HEK293 (cell line): ENCODE data around the gene COL1A2.

ENCODE experiments used
- GLIS2 ChIP-seq: fragments of 450-650 bp; formaldehyde crosslinking; IDR thresholded peaks from 2 replicates; pipeline ENCODE4 v1.5.1; 2016; ENCODE audit warnings: missing biosample characterization, missing genetic modification characterization
- HOXC10 ChIP-seq: sonication (generic); formaldehyde crosslinking; IDR thresholded peaks from 2 replicates; pipeline ENCODE4 v1.8.1; 2023; ENCODE audit warnings: mild to moderate bottlenecking, missing genetic modification reagents
- MYNN ChIP-seq: fragments of 450-650 bp; formaldehyde crosslinking; IDR thresholded peaks from 2 replicates; pipeline ENCODE4 v1.5.1; 2016; ENCODE audit warnings: missing biosample characterization, missing genetic modification characterization, borderline replicate concordance
- YY1 ChIP-seq: fragments of 450-650 bp; formaldehyde crosslinking; IDR thresholded peaks from 2 replicates; pipeline ENCODE4 v1.5.1; 2018; ENCODE audit warnings: missing biosample characterization, missing genetic modification characterization
- ZNF146 ChIP-seq: fragments of 450-650 bp; formaldehyde crosslinking; IDR thresholded peaks from 2 replicates; pipeline ENCODE4 v1.5.1; 2016; ENCODE audit warnings: missing biosample characterization, missing genetic modification characterization
- ZNF18 ChIP-seq: fragments of 450-650 bp; formaldehyde crosslinking; IDR thresholded peaks from 2 replicates; pipeline ENCODE4 v1.5.1; 2016; ENCODE audit warnings: missing biosample characterization, missing genetic modification characterization
- ZNF223 ChIP-seq: fragments of 450-650 bp; formaldehyde crosslinking; IDR thresholded peaks from 2 replicates; pipeline ENCODE4 v1.5.1; 2016; ENCODE audit warnings: missing biosample characterization, missing genetic modification characterization
- ZNF664 ChIP-seq: fragments of 450-650 bp; formaldehyde crosslinking; IDR thresholded peaks from 2 replicates; pipeline ENCODE4 v1.5.1; 2016; ENCODE audit warnings: missing biosample characterization, missing genetic modification characterization
- ZSCAN30 ChIP-seq: fragments of 450-650 bp; IDR thresholded peaks from 2 replicates; pipeline ENCODE4 v1.5.1; 2018; ENCODE audit warnings: missing biosample characterization, mild to moderate bottlenecking, missing genetic modification characterization, moderate library complexity
- TF ChIP-seq, protein P1 (sequence below): fragments of 450-650 bp; formaldehyde crosslinking; IDR thresholded peaks from 2 replicates; pipeline ENCODE4 v1.5.1; 2016; ENCODE audit warnings: missing biosample characterization, missing genetic modification characterization

DNA sequence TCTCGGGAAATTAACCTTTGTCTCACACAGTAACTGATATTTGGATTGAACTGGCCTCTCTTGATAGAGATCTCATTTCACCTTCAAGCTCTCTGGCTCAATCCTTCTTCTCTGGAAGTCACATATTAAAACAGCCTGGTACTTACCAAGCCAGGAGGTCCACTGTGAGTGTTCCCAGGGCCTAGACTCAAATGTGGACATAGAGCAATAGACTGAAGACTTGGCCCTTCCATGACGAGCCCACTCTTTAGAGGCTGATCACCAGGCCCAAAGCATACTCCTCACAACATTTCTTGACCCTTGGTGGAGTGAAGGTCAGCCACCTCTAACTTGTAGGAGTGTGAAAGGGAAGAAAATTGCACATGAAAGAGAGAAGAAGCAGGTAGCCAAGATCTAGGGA is 38.5 kb downstream of the COL1A2 start:
- TF ChIP-seq, protein P1, sequence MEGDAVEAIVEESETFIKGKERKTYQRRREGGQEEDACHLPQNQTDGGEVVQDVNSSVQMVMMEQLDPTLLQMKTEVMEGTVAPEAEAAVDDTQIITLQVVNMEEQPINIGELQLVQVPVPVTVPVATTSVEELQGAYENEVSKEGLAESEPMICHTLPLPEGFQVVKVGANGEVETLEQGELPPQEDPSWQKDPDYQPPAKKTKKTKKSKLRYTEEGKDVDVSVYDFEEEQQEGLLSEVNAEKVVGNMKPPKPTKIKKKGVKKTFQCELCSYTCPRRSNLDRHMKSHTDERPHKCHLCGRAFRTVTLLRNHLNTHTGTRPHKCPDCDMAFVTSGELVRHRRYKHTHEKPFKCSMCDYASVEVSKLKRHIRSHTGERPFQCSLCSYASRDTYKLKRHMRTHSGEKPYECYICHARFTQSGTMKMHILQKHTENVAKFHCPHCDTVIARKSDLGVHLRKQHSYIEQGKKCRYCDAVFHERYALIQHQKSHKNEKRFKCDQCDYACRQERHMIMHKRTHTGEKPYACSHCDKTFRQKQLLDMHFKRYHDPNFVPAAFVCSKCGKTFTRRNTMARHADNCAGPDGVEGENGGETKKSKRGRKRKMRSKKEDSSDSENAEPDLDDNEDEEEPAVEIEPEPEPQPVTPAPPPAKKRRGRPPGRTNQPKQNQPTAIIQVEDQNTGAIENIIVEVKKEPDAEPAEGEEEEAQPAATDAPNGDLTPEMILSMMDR (tag by site-specific recombination): no peak
- no peak for TF ChIP-seq YY1
- no peak for TF ChIP-seq ZNF18 (tag by site-specific recombination)
- no peak for TF ChIP-seq ZSCAN30
- no peak for TF ChIP-seq GLIS2 (tag by site-specific recombination)
- TF ChIP-seq ZNF664 (tag by site-specific recombination): no peak
- TF ChIP-seq ZNF223: no peak
- TF ChIP-seq ZNF146 (tag by site-specific recombination): no peak
- no peak for TF ChIP-seq HOXC10 (CRISPR knock-in tag)
- no peak for TF ChIP-seq MYNN (tag by site-specific recombination)
